H1 (cell line): ENCODE data around the gene BAIAP2.

ENCODE experiments used
- BCL11A ChIP-seq, 2 experiments: IDR thresholded peaks; one replicate each; pipeline ENCODE4 v1.6.1; 2011; ENCODE audit warnings: low read depth in 2 of 2, low read length in 2 of 2, mild to moderate bottlenecking in 2 of 2
- CBX5 ChIP-seq: fragments of 300-800, 300-1000 bp; sonication (generic); IDR thresholded peaks from 2 replicates; pipeline ENCODE4 v1.7.1; 2016; ENCODE audit warnings: antibody characterized with exemption, low read length, low read depth
- EP300 ChIP-seq, 2 experiments: IDR thresholded peaks; 1 replicate in 1 of 2; 2 replicates in 1 of 2; pipeline ENCODE4 v1.6.1; 2011 to 2012; ENCODE audit warnings: low read depth in 2 of 2, low read length in 2 of 2, mild to moderate bottlenecking in 2 of 2, borderline replicate concordance in 1 of 2, inconsistent platforms in 1 of 2, moderate library complexity in 1 of 2
- EZH2 ChIP-seq: fragments of 200-600 bp; sonication (generic); IDR thresholded peaks from 2 replicates; pipeline ENCODE4 v1.7.1; 2012; ENCODE audit warnings: low read depth, mild to moderate bottlenecking, moderate library complexity, low read length, inconsistent platforms; ENCODE audit not compliant: severe bottlenecking
- GTF2F1 ChIP-seq: IDR thresholded peaks from 2 replicates; pipeline ENCODE4 v1.6.1; 2012; ENCODE audit warnings: low read depth, low read length, improper control_type of control experiment, borderline replicate concordance
- HDAC2 ChIP-seq, 2 experiments: fragments of 300-600 bp in 1 of 2; sonication (generic) in 1 of 2; IDR thresholded peaks; 2 replicates each; pipeline ENCODE4 v1.6.1; 2011 to 2012; ENCODE audit warnings: low read depth in 2 of 2, low read length in 2 of 2, mild to moderate bottlenecking in 2 of 2, moderate library complexity in 2 of 2, borderline replicate concordance in 1 of 2, inconsistent platforms in 1 of 2
- POLR2A ChIP-seq, 2 experiments: IDR thresholded peaks; 1 replicate in 1 of 2; 2 replicates in 1 of 2; pipeline ENCODE4 v1.6.1; 2011; ENCODE audit warnings: low read depth in 2 of 2, low read length in 2 of 2, mild to moderate bottlenecking in 2 of 2; ENCODE audit errors: control extremely low read depth in 1 of 2
- SIX5 ChIP-seq: IDR thresholded peaks from 2 replicates; pipeline ENCODE4 v1.6.1; 2011; ENCODE audit warnings: mild to moderate bottlenecking, low read depth, low read length
- ZNF274 ChIP-seq: IDR thresholded peaks from 2 replicates; pipeline ENCODE4 v1.7.0; 2012; ENCODE audit warnings: low read length, borderline replicate concordance; ENCODE audit errors: extremely low read depth
- TF ChIP-seq, protein P1 (sequence below): IDR thresholded peaks from 2 replicates; pipeline ENCODE4 v1.6.1; 2011; ENCODE audit warnings: low read depth, mild to moderate bottlenecking, low read length; ENCODE audit not compliant: insufficient read depth
- TF ChIP-seq, protein P2 (sequence below), 3 experiments: IDR thresholded peaks; 1 replicate in 2 of 3; 2 replicates in 1 of 3; pipeline versions ENCODE4 v1.5.1 to v1.6.1; 2011; ENCODE audit warnings: low read length in 3 of 3, mild to moderate bottlenecking in 3 of 3, inconsistent platforms in 2 of 3, low read depth in 1 of 3, moderate library complexity in 1 of 3; ENCODE audit not compliant: insufficient read depth in 1 of 3; ENCODE audit errors: control extremely low read depth in 1 of 3
- TF ChIP-seq, protein P3 (sequence below): IDR thresholded peaks from 2 replicates; pipeline ENCODE4 v1.6.1; 2011; ENCODE audit warnings: low read length, improper control_type of control experiment

GRCh38 chr17:81057079-81057730 lies 22.3 kb downstream of the BAIAP2 start:
- TF ChIP-seq EZH2 = no peak
- TF ChIP-seq EP300 (IDR thresholded peaks at IDR 0.05; ENCODE audit: borderline replicate concordance in 1 of 2, low read depth in 2 of 2, low read length in 2 of 2) = peak in 1 of 2 experiments; percentile 60; a peak in 1 of 3 replicates
- TF ChIP-seq, protein P1, sequence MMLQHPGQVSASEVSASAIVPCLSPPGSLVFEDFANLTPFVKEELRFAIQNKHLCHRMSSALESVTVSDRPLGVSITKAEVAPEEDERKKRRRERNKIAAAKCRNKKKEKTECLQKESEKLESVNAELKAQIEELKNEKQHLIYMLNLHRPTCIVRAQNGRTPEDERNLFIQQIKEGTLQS = no peak
- no peak for TF ChIP-seq POLR2A (IDR thresholded peaks at IDR 0.05; ENCODE audit: control extremely low read depth in 1 of 2, low read depth in 2 of 2, low read length in 2 of 2)
- TF ChIP-seq, protein P2, sequence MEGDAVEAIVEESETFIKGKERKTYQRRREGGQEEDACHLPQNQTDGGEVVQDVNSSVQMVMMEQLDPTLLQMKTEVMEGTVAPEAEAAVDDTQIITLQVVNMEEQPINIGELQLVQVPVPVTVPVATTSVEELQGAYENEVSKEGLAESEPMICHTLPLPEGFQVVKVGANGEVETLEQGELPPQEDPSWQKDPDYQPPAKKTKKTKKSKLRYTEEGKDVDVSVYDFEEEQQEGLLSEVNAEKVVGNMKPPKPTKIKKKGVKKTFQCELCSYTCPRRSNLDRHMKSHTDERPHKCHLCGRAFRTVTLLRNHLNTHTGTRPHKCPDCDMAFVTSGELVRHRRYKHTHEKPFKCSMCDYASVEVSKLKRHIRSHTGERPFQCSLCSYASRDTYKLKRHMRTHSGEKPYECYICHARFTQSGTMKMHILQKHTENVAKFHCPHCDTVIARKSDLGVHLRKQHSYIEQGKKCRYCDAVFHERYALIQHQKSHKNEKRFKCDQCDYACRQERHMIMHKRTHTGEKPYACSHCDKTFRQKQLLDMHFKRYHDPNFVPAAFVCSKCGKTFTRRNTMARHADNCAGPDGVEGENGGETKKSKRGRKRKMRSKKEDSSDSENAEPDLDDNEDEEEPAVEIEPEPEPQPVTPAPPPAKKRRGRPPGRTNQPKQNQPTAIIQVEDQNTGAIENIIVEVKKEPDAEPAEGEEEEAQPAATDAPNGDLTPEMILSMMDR (IDR thresholded peaks at IDR 0.05; ENCODE audit: control extremely low read depth in 1 of 3, insufficient read depth in 1 of 3, low read depth in 1 of 3, low read length in 3 of 3) = no peak
- TF ChIP-seq ZNF274 = no peak
- TF ChIP-seq, protein P3, sequence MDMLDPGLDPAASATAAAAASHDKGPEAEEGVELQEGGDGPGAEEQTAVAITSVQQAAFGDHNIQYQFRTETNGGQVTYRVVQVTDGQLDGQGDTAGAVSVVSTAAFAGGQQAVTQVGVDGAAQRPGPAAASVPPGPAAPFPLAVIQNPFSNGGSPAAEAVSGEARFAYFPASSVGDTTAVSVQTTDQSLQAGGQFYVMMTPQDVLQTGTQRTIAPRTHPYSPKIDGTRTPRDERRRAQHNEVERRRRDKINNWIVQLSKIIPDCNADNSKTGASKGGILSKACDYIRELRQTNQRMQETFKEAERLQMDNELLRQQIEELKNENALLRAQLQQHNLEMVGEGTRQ = no peak
- no peak for TF ChIP-seq HDAC2 (IDR thresholded peaks at IDR 0.05; ENCODE audit: borderline replicate concordance in 1 of 2, low read depth in 2 of 2, low read length in 2 of 2)
- no peak for TF ChIP-seq GTF2F1
- TF ChIP-seq SIX5 = no peak
- no peak for TF ChIP-seq BCL11A (IDR thresholded peaks at IDR 0.05; ENCODE audit: low read depth in 2 of 2, low read length in 2 of 2)
- no peak for TF ChIP-seq CBX5
